T-cell (primary cell): ENCODE measurements around the gene TSPAN15. TPM values are rescaled to one million over a fixed set of nuclear protein-coding genes. Genes with fewer than 3 reads are reported as not detected.
A peak's percentile ranks its signal among the peaks of the same experiment; 100 is the strongest.

ENCODE experiments used
- ATAC-seq, 4 experiments: fragments of 200-7000 bp in 3 of 4; fragments of 150-1000 bp in 1 of 4; cut with Tn5 transposase; replicated peaks in 1 of 4; 1 replicate in 3 of 4; 2 replicates in 1 of 4; pipeline ENCODE4 v1.10.0; 2021; ENCODE audit warnings: moderate library complexity in 3 of 4, mild to moderate bottlenecking in 2 of 4, moderate number of reproducible peaks in 1 of 4
- CTCF ChIA-PET, 2 donors: fragments of 300-600 bp; sonication (Branson Sonifier 250); formaldehyde crosslinking; loops; one replicate each; lab custom pipeline; 2022; ENCODE audit warnings: antibody characterized with exemption in 2 of 2; lab: Charles Lee
- POLR2A ChIA-PET, 2 donors: fragments of 300-600 bp; sonication (Branson Sonifier 250); formaldehyde crosslinking; loops; one replicate each; lab custom pipeline; 2022; ENCODE audit warnings: antibody characterized with exemption in 2 of 2; lab: Charles Lee
- DNase-seq, 35 experiments: peaks; one replicate each; pipeline versions ENCODE4 v3.0.0 to v3.0.0-alpha.2; 2013 to 2023
- H3K27ac ChIP-seq: one replicate; pipeline ENCODE4 v1.5.1; 2013; ENCODE audit warnings: low read length
- H3K27me3 ChIP-seq, 2 experiments: replicated peaks in 1 of 2; 1 replicate in 1 of 2; 2 replicates in 1 of 2; pipeline versions ENCODE4 v1.6.1 to v1.7.0; 2013; ENCODE audit warnings: low read length in 1 of 2, mixed read lengths in 1 of 2; ENCODE audit not compliant: control insufficient read depth in 2 of 2, insufficient read depth in 2 of 2; ENCODE audit errors: extremely low read depth in 1 of 2
- H3K36me3 ChIP-seq, 2 donors: 1 replicate in 1 of 2; 2 replicates in 1 of 2; pipeline versions ENCODE4 v1.6.1 to v1.7.0; 2013; ENCODE audit warnings: low read length in 1 of 2; ENCODE audit not compliant: control insufficient read depth in 2 of 2, insufficient read depth in 1 of 2; ENCODE audit errors: extremely low read depth in 1 of 2
- H3K4me1 ChIP-seq, 2 experiments: 1 replicate in 1 of 2; 2 replicates in 1 of 2; pipeline versions ENCODE4 v1.6.1 to v1.7.0; 2013; ENCODE audit warnings: low read length in 2 of 2, mixed read lengths in 1 of 2; ENCODE audit not compliant: insufficient read depth in 2 of 2, control insufficient read depth in 1 of 2; ENCODE audit errors: extremely low read depth in 1 of 2
- H3K4me3 ChIP-seq, 2 donors: 1 replicate in 1 of 2; 2 replicates in 1 of 2; pipeline versions ENCODE4 v1.5.1 to v1.7.0; 2013; ENCODE audit warnings: mild to moderate bottlenecking in 2 of 2, low read length in 1 of 2, moderate library complexity in 1 of 2; ENCODE audit not compliant: control insufficient read depth in 1 of 2; ENCODE audit errors: extremely low read depth in 1 of 2
- H3K9me3 ChIP-seq: 2 replicates; pipeline ENCODE4 v1.7.0; 2013
- H3K27ac Mint-ChIP-seq, 2 donors: one replicate each; pipeline ENCODE4 v1.8.0; 2020 to 2021; ENCODE audit warnings: mild to moderate bottlenecking in 2 of 2, mixed read lengths in 2 of 2
- H3K27me3 Mint-ChIP-seq, 2 donors: one replicate each; pipeline ENCODE4 v1.8.0; 2021 to 2022; ENCODE audit warnings: mixed read lengths in 2 of 2
- H3K36me3 Mint-ChIP-seq: one replicate; pipeline ENCODE4 v1.8.0; 2021; ENCODE audit warnings: mixed read lengths
- H3K4me1 Mint-ChIP-seq, 3 donors: one replicate each; pipeline ENCODE4 v1.8.0; 2020 to 2022; ENCODE audit warnings: mixed read lengths in 3 of 3, mild to moderate bottlenecking in 1 of 3
- H3K4me3 Mint-ChIP-seq, 3 donors: one replicate each; pipeline ENCODE4 v1.8.0; 2020 to 2022; ENCODE audit warnings: mild to moderate bottlenecking in 3 of 3, mixed read lengths in 3 of 3, moderate library complexity in 3 of 3
- H3K9me3 Mint-ChIP-seq, 3 donors: one replicate each; pipeline ENCODE4 v1.8.0; 2020 to 2022; ENCODE audit warnings: mixed read lengths in 3 of 3
- WGBS: methylation state at CpG from one replicate; pipeline ENCODE4 v1.1.5; 2013; ENCODE audit warnings: missing lambda C conversion rate; ENCODE audit not compliant: insufficient coverage; 5-methylcytosine and 5-hydroxymethylcytosine counted together
- total RNA-seq, 35 experiments: library from RNA in 6 of 35; stranded (reverse) in 6 of 35; fragments of 120-200 nt in 1 of 35; gene quantifications; one replicate each; pipeline versions ENCODE4 v1.2.1 to v1.2.4 and lab custom pipeline; 2013 to 2026

The TSPAN15 gene
- total RNA-seq, 5 donors from 2014 or later (not counting 1 experiment from before 2014, with no cell fraction given) = 2.9 to 8.2 (median 6.2) TPM

GRCh38 chr10:69425511-69426298, 25.6 kb upstream of the TSPAN15 start:
- peak overlapping the region; percentile 85 to 88 for H3K27ac Mint-ChIP-seq
- DNase-seq = peak in 33 of 35 experiments; percentile 32 to 78 (median 51)
- WGBS = 11% methylated on average over 3 of the region's 5 CpGs
- H3K4me1 Mint-ChIP-seq = peaks cover 57 to 65% (median 62%) of the 10 kb centered on the region in 3 donors
- H3K4me3 ChIP-seq = no peak overlapping the region
- peak; percentile 89 to 96 (median 90) for ATAC-seq
- ChIA-PET POLR2A (no interaction called here), CTCF (interaction anchor here (0.5 to 2.7 kb wide), 7 partner anchors 9 to 1072 kb away, joined by 3 to 12 read pairs (median 4); partner anchors contain the start of gene TACR2 (in 1 of the 2))
- no peaks in the 10 kb centered on the region for H3K9me3 Mint-ChIP-seq
- H3K27me3 Mint-ChIP-seq = no peaks in the 10 kb centered on the region
- no peaks in the 10 kb centered on the region for H3K36me3 ChIP-seq
- no peaks in the 10 kb centered on the region for H3K9me3 ChIP-seq
- H3K27me3 ChIP-seq = peaks cover 0 to 3% of the 10 kb centered on the region in 2 experiments
- peak overlapping the region in 1 of 3 donors; percentile 40 for H3K4me3 Mint-ChIP-seq
- peak overlapping the region; percentile 73 for H3K27ac ChIP-seq
- H3K4me1 ChIP-seq = peaks cover 17 to 57% of the 10 kb centered on the region in 2 experiments
- H3K36me3 Mint-ChIP-seq = no peaks in the 10 kb centered on the region

GRCh38 chr10:69426376-69426727, 24.9 kb upstream of the TSPAN15 start:
- no peak overlapping the region for H3K4me3 ChIP-seq
- peak overlapping the region in 1 of 3 donors; percentile 40 for H3K4me3 Mint-ChIP-seq
- no peaks in the 10 kb centered on the region for H3K9me3 Mint-ChIP-seq
- peaks cover 57 to 65% (median 62%) of the 10 kb centered on the region in 3 donors for H3K4me1 Mint-ChIP-seq
- ChIA-PET POLR2A (interaction anchor here (0.6 kb wide), 2 partner anchors 28 to 1519 kb away, joined by 8 to 10 read pairs; no protein-coding TSS in a partner anchor), CTCF (interaction anchor here (0.5 to 1.4 kb wide), 4 partner anchors 22 to 1073 kb away, joined by 3 to 4 read pairs (median 4); no protein-coding TSS in a partner anchor)
- H3K4me1 ChIP-seq = peaks cover 17 to 57% of the 10 kb centered on the region in 2 experiments
- H3K27me3 ChIP-seq = peaks cover 0 to 3% of the 10 kb centered on the region in 2 experiments
- no peaks in the 10 kb centered on the region for H3K36me3 Mint-ChIP-seq
- 94% methylated on average over 4 of the region's 4 CpGs for WGBS
- no peak for ATAC-seq
- H3K36me3 ChIP-seq = no peaks in the 10 kb centered on the region
- H3K9me3 ChIP-seq = no peaks in the 10 kb centered on the region
- H3K27ac Mint-ChIP-seq = peak overlapping the region; percentile 85 to 88
- no peaks in the 10 kb centered on the region for H3K27me3 Mint-ChIP-seq
- DNase-seq = no peak
- H3K27ac ChIP-seq = peak overlapping the region; percentile 73

GRCh38 chr10:69428165-69428564, 23.1 kb upstream of the TSPAN15 start:
- DNase-seq (no peak), ATAC-seq (no peak)
- H3K9me3 ChIP-seq = no peaks in the 10 kb centered on the region
- ChIA-PET POLR2A (no interaction called here), CTCF (interaction anchor here in 1 of 2 donors (1.2 kb wide), 1 partner anchor 8 kb away, joined by 4 read pairs; no protein-coding TSS in a partner anchor)
- H3K4me1 Mint-ChIP-seq = peaks cover 47 to 52% (median 52%) of the 10 kb centered on the region in 3 donors
- peaks cover 0 to 5% of the 10 kb centered on the region in 2 experiments for H3K27me3 ChIP-seq
- H3K4me3 Mint-ChIP-seq = no peak overlapping the region
- WGBS = 77% methylated on average over 7 of the region's 8 CpGs
- peaks cover 17 to 44% of the 10 kb centered on the region in 2 experiments for H3K4me1 ChIP-seq
- H3K9me3 Mint-ChIP-seq = no peaks in the 10 kb centered on the region
- H3K27ac ChIP-seq = no peak overlapping the region
- H3K27me3 Mint-ChIP-seq = no peaks in the 10 kb centered on the region
- no peaks in the 10 kb centered on the region for H3K36me3 ChIP-seq
- peak overlapping the region in 1 of 2 donors; percentile 45 for H3K27ac Mint-ChIP-seq
- no peak overlapping the region for H3K4me3 ChIP-seq
- no peaks in the 10 kb centered on the region for H3K36me3 Mint-ChIP-seq

GRCh38 chr10:69434169-69434568, 17.1 kb upstream of the TSPAN15 start:
- H3K27ac ChIP-seq = no peak overlapping the region
- ChIA-PET CTCF (no interaction called here), POLR2A (no interaction called here)
- H3K9me3 ChIP-seq = no peaks in the 10 kb centered on the region
- no peaks in the 10 kb centered on the region for H3K4me1 ChIP-seq
- H3K9me3 Mint-ChIP-seq = no peaks in the 10 kb centered on the region
- peaks cover 0 to 30% of the 10 kb centered on the region in 2 experiments for H3K27me3 ChIP-seq
- H3K4me3 Mint-ChIP-seq = no peak overlapping the region
- WGBS = no CpG with 5 or more reads among the region's 2 CpGs
- no peaks in the 10 kb centered on the region for H3K36me3 Mint-ChIP-seq
- H3K27me3 Mint-ChIP-seq = peaks cover 6 to 17% of the 10 kb centered on the region in 2 donors
- no peak overlapping the region for H3K27ac Mint-ChIP-seq
- no peak for ATAC-seq
- no peak for DNase-seq
- no peak overlapping the region for H3K4me3 ChIP-seq
- no peaks in the 10 kb centered on the region for H3K4me1 Mint-ChIP-seq
- H3K36me3 ChIP-seq = no peaks in the 10 kb centered on the region

- Mint-ChIP-seq H3K27ac (no peak overlapping the region), H3K36me3 (no peaks in the 10 kb centered on the region), H3K4me1 (no peaks in the 10 kb centered on the region), H3K4me3 (no peak overlapping the region), H3K9me3 (no peaks in the 10 kb centered on the region), H3K27me3 (peaks cover 9 to 18% of the 10 kb centered on the region in 2 donors)
- CTCF ChIA-PET = no interaction called here
- no peak for ATAC-seq
- POLR2A ChIA-PET = no interaction called here
- DNase-seq = no peak
- no peaks in the 10 kb centered on the region for H3K9me3 ChIP-seq
- no peak overlapping the region for H3K27ac ChIP-seq
- H3K4me1 ChIP-seq = no peaks in the 10 kb centered on the region
- peaks cover 0 to 36% of the 10 kb centered on the region in 2 experiments for H3K27me3 ChIP-seq
- no peak overlapping the region for H3K4me3 ChIP-seq
- no peaks in the 10 kb centered on the region for H3K36me3 ChIP-seq
- 94% methylated on average over 11 of the region's 11 CpGs for WGBS
Measured at GRCh38 chr10:69434926-69435325, 16.3 kb upstream of the TSPAN15 start.

GRCh38 chr10:69435966-69436520, 15.2 kb upstream of the TSPAN15 start:
- no peaks in the 10 kb centered on the region for H3K36me3 Mint-ChIP-seq
- no peaks in the 10 kb centered on the region for H3K36me3 ChIP-seq
- H3K27me3 Mint-ChIP-seq = peaks cover 9 to 18% of the 10 kb centered on the region in 2 donors
- POLR2A ChIA-PET = no interaction called here
- 84% methylated on average over 13 of the region's 14 CpGs for WGBS
- no peak overlapping the region for H3K27ac ChIP-seq
- H3K4me1 ChIP-seq = no peaks in the 10 kb centered on the region
- no peak overlapping the region for H3K27ac Mint-ChIP-seq
- H3K9me3 Mint-ChIP-seq = no peaks in the 10 kb centered on the region
- no peak overlapping the region for H3K4me3 ChIP-seq
- no peak overlapping the region for H3K4me3 Mint-ChIP-seq
- CTCF ChIA-PET = interaction anchor here in 1 of 2 donors (0.9 kb wide), 1 partner anchor 8 kb away, joined by 4 read pairs; no protein-coding TSS in a partner anchor
- H3K4me1 Mint-ChIP-seq = no peaks in the 10 kb centered on the region
- no peaks in the 10 kb centered on the region for H3K9me3 ChIP-seq
- peaks cover 0 to 36% of the 10 kb centered on the region in 2 experiments for H3K27me3 ChIP-seq
- DNase-seq = no peak
- no peak for ATAC-seq
